HCT116 (cell line): Measurements from ENCODE around the gene IL1RN. TPM values are rescaled to one million over a fixed set of nuclear protein-coding genes. Genes with fewer than 3 reads are reported as not detected.

Experiments
- ATAC-seq: fragments of 200-7000 bp; cut with Tn5 transposase; 2 replicates; pipeline ENCODE4 v1.9.1; 2020; ENCODE audit warnings: mild to moderate bottlenecking, moderate library complexity
- BruUV-seq: library from RNA; stranded (reverse); fragments of 400-500 nt; replicated peaks from 2 replicates; lab custom pipeline; 2021; lab: Mats Ljungman, UMichigan
- CTCF ChIA-PET: fragments of 300-600 bp; sonication (Branson Sonifier 250); formaldehyde crosslinking; loops from one replicate; lab custom pipeline; 2021; ENCODE audit warnings: antibody characterized with exemption; lab: Charles Lee
- POLR2A ChIA-PET: fragments of 300-600, 350-600 bp; sonication (Branson Sonifier 250); formaldehyde crosslinking; loops from one replicate; lab custom pipeline; 2021; ENCODE audit warnings: antibody characterized with exemption; lab: Charles Lee
- RAD21 ChIA-PET, 2 experiments: fragments of 300-600 bp; sonication (Branson Sonifier 250); formaldehyde crosslinking; loops; one replicate each; lab custom pipeline; 2023; ENCODE audit warnings: low total read pairs in 2 of 2; ENCODE audit not compliant: uncharacterized antibody in 2 of 2, unreplicated experiment in 2 of 2, low non-redundant PET in 1 of 2; lab: Charles Lee
- DNase-seq: peaks from one replicate; pipeline ENCODE4 v3.0.0-alpha.2; 2010; ENCODE audit warnings: low read depth, low spot score
- H2AFZ ChIP-seq: fragments of 200-600 bp; shearing (Covaris generic), sonication (generic); 2 replicates; pipeline ENCODE4 v1.6.1; 2017; ENCODE audit warnings: low read depth, mixed run types, mixed read lengths, antibody characterized with exemption, low read length; ENCODE audit not compliant: poor library complexity, severe bottlenecking
- H3K27ac ChIP-seq: 2 replicates; pipeline ENCODE4 v1.5.1; 2012; ENCODE audit warnings: low read depth, low read length
- H3K27me3 ChIP-seq: fragments of 200-600 bp; sonication (generic); 2 replicates; pipeline ENCODE4 v1.6.1; 2016; ENCODE audit warnings: mixed run types, low read length, mixed read lengths; ENCODE audit not compliant: insufficient read depth
- H3K36me3 ChIP-seq, 2 experiments: fragments of 200-500 bp in 1 of 2; fragments of 200-600 bp in 1 of 2; sonication (Bioruptor generic) in 1 of 2; sonication (generic) in 1 of 2; 2 replicates each; pipeline versions ENCODE4 v1.5.1 to v1.6.1; 2014 to 2016; ENCODE audit warnings: low read length in 2 of 2, inconsistent platforms in 1 of 2, mixed read lengths in 1 of 2, mixed run types in 1 of 2; ENCODE audit not compliant: insufficient read depth in 2 of 2, control insufficient read depth in 1 of 2
- H3K4me1 ChIP-seq, 2 experiments: fragments of 200-600 bp in 1 of 2; sonication (generic) in 1 of 2; 2 replicates each; pipeline versions ENCODE4 v1.5.1 to v1.6.1; 2012 to 2017; ENCODE audit warnings: low read length in 2 of 2, inconsistent platforms in 1 of 2, mild to moderate bottlenecking in 1 of 2, mixed read lengths in 1 of 2, mixed run types in 1 of 2, moderate library complexity in 1 of 2; ENCODE audit not compliant: insufficient read depth in 2 of 2, control insufficient read depth in 1 of 2
- H3K4me2 ChIP-seq: fragments of 200-600 bp; sonication (generic); 2 replicates; pipeline ENCODE4 v1.6.1; 2017; ENCODE audit warnings: mixed run types, low read length, mixed read lengths
- H3K4me3 ChIP-seq, 2 experiments: fragments of 200-600 bp in 1 of 2; sonication (generic) in 1 of 2; replicated peaks in 1 of 2; 2 replicates each; pipeline ENCODE4 v1.5.1; 2011 to 2016; ENCODE audit warnings: low read length in 2 of 2, control low read depth in 1 of 2, low read depth in 1 of 2, mild to moderate bottlenecking in 1 of 2, mixed read lengths in 1 of 2, mixed run types in 1 of 2
- H3K79me2 ChIP-seq: fragments of 200-600 bp; sonication (generic); 2 replicates; pipeline ENCODE4 v1.6.1; 2017; ENCODE audit warnings: mild to moderate bottlenecking, mixed run types, low read length, moderate library complexity, mixed read lengths; ENCODE audit not compliant: insufficient read depth
- H3K9ac ChIP-seq: fragments of 200-600 bp; sonication (generic); 2 replicates; pipeline ENCODE4 v1.6.1; 2016; ENCODE audit warnings: low read length, mixed read lengths
- H3K9me2 ChIP-seq: fragments of 200-600 bp; sonication (generic), shearing (Covaris generic); 2 replicates; pipeline ENCODE4 v1.6.1; 2017; ENCODE audit warnings: mixed run types, mild to moderate bottlenecking, moderate library complexity; ENCODE audit not compliant: insufficient read depth
- H3K9me3 ChIP-seq, 2 experiments: fragments of 200-500 bp in 1 of 2; fragments of 200-600 bp in 1 of 2; sonication (Bioruptor generic) in 1 of 2; sonication (generic) in 1 of 2; 2 replicates each; pipeline ENCODE4 v1.6.1; 2014 to 2017; ENCODE audit warnings: low read length in 2 of 2, mixed read lengths in 2 of 2, inconsistent platforms in 1 of 2, low read depth in 1 of 2, mild to moderate bottlenecking in 1 of 2, mixed run types in 1 of 2, moderate library complexity in 1 of 2; ENCODE audit not compliant: control insufficient read depth in 1 of 2, insufficient read depth in 1 of 2
- H4K20me1 ChIP-seq: fragments of 200-600 bp; sonication (generic), shearing (Covaris generic); 2 replicates; pipeline ENCODE4 v1.6.1; 2017; ENCODE audit warnings: mixed run types, mild to moderate bottlenecking, moderate library complexity; ENCODE audit not compliant: insufficient read depth
- CTCF ChIP-seq, 3 experiments: fragments of 200-600 bp in 1 of 3; sonication (generic) in 1 of 3; IDR thresholded peaks in 2 of 3; conservative IDR thresholded peaks in 1 of 3; 2 replicates each; pipeline ENCODE4 v1.5.1; 2012 to 2017; ENCODE audit warnings: low read depth in 2 of 3, low read length in 2 of 3, antibody characterized with exemption in 1 of 3, borderline replicate concordance in 1 of 3, control low read depth in 1 of 3, mild to moderate bottlenecking in 1 of 3, mixed read lengths in 1 of 3, mixed run types in 1 of 3, moderate library complexity in 1 of 3; ENCODE audit not compliant: insufficient read depth in 1 of 3
- EZH2 ChIP-seq: fragments of 200-600 bp; sonication (generic); IDR thresholded peaks from 2 replicates; pipeline ENCODE4 v1.6.1; 2017; ENCODE audit warnings: antibody characterized with exemption, mixed run types
- EZH2phosphoT487 ChIP-seq: fragments of 200-600 bp; IDR thresholded peaks from 2 replicates; pipeline ENCODE4 v1.6.1; 2018; ENCODE audit warnings: antibody characterized with exemption, borderline replicate concordance
- REST ChIP-seq: IDR thresholded peaks from 2 replicates; pipeline ENCODE4 v1.6.1; 2012; ENCODE audit warnings: low read depth
- ZBTB33 ChIP-seq: IDR thresholded peaks from 2 replicates; pipeline ENCODE4 v1.6.1; 2011; ENCODE audit warnings: mild to moderate bottlenecking, low read length, moderate library complexity; ENCODE audit not compliant: insufficient replicate concordance; ENCODE audit errors: extremely low read depth
- ZNF274 ChIP-seq: fragments of 200-500 bp; sonication (Bioruptor generic); IDR thresholded peaks from 2 replicates; pipeline ENCODE4 v1.6.1; 2014; ENCODE audit warnings: mild to moderate bottlenecking, low read depth, low read length, inconsistent platforms
- intact Hi-C: fragments of 100-400 bp; cut with micrococcal nuclease; formaldehyde crosslinking; loops from 2 replicates; pipeline ENCODE4 v1.10.0; 2022
- total RNA-seq: library from RNA; stranded (reverse); gene quantifications from one replicate; pipeline ENCODE4 v1.2.1, GENCODE V29; 2021; ENCODE audit not compliant: unreplicated experiment

IL1RN gene
- total RNA-seq, 1 experiment from 2014 or later = 0.25 TPM

- H3K9ac ChIP-seq = no peak overlapping the region
- ATAC-seq (peak; percentile 54), DNase-seq (no peak)
- TF ChIP-seq EZH2phosphoT487 = no peak
- H2AFZ ChIP-seq = peak overlapping the region; percentile 76
- CTCF ChIA-PET = interaction anchor here (0.7 to 1.0 kb wide), 3 partner anchors 11 to 13 kb away, joined by 3 read pairs; no protein-coding TSS in a partner anchor
- 0 out of 4 replicates have a peak overlapping the region, but pooled peaks of 1 of the 2 experiments have one; percentile 2 for H3K4me3 ChIP-seq
- RAD21 ChIA-PET = no interaction called here
- no peaks in the 10 kb centered on the region for H3K36me3 ChIP-seq
- POLR2A ChIA-PET = no interaction called here
- peak overlapping the region; percentile 58 for H3K4me2 ChIP-seq
- H4K20me1 ChIP-seq = no peaks in the 10 kb centered on the region
- H3K79me2 ChIP-seq = no peaks in the 10 kb centered on the region
- no peaks in the 10 kb centered on the region; the same call in 1 of the 2 replicates for H3K27me3 ChIP-seq
- H3K9me3 ChIP-seq = no peaks in the 10 kb centered on the region
- peaks cover 5 to 18% of the 10 kb centered on the region in 2 experiments for H3K4me1 ChIP-seq
- no peak overlapping the region for H3K27ac ChIP-seq
- no TSS peak for BruUV-seq
- intact Hi-C loops = no loop called here
- no peaks in the 10 kb centered on the region for H3K9me2 ChIP-seq
These were observed 2.2 kb upstream of the IL1RN start for GRCh38 chr2:113124984-113125855.

GRCh38 chr2:113127646-113128570, 510 bp downstream of the IL1RN start:
- peaks cover 5 to 18% of the 10 kb centered on the region in 2 experiments for H3K4me1 ChIP-seq
- no peaks in the 10 kb centered on the region for H3K27me3 ChIP-seq
- intact Hi-C loops = no loop called here
- H4K20me1 ChIP-seq = no peaks in the 10 kb centered on the region
- no TSS peak for BruUV-seq
- ChIA-PET CTCF (interaction anchor here (1.6 kb wide), 1 partner anchor 11 kb away, joined by 5 read pairs; no protein-coding TSS in a partner anchor), POLR2A (no interaction called here), RAD21 (no interaction called here)
- DNase-seq (no peak), ATAC-seq (no peak)
- no peak overlapping the region for H3K4me2 ChIP-seq
- H3K27ac ChIP-seq = no peak overlapping the region
- H3K4me3 ChIP-seq = no peak overlapping the region
- no peaks in the 10 kb centered on the region for H3K79me2 ChIP-seq
- no peak overlapping the region for H2AFZ ChIP-seq
- no peaks in the 10 kb centered on the region for H3K9me2 ChIP-seq
- H3K9ac ChIP-seq = no peak overlapping the region
- no peaks in the 10 kb centered on the region for H3K9me3 ChIP-seq
- no peaks in the 10 kb centered on the region for H3K36me3 ChIP-seq
- TF ChIP-seq CTCF (IDR thresholded peaks at IDR 0.05 in 2 of 3, conservative IDR thresholded peaks at IDR 0.05 in 1 of 3; ENCODE audit: borderline replicate concordance in 1 of 3, insufficient read depth in 1 of 3, low read depth in 2 of 3, low read length in 2 of 3) (no peak), EZH2 (no peak), REST (no peak), ZBTB33 (no peak), ZNF274 (no peak)
